Bone marrow (tissue), 2 donors: ENCODE measurements around the gene COL8A1.
A peak's percentile ranks its signal among the peaks of the same experiment; 100 is the strongest.
"Not testable (repeated sequence)": the region's sequence is repeated elsewhere in the genome, so short reads cannot be mapped to it uniquely, and the experiment has no call there.

ENCODE experiments used
- DNase-seq, 2 donors: peaks; one replicate each; lab custom pipeline; 2025; lab: John Stamatoyannopoulos, UW

Gene COL8A1

GRCh38 chr3:99710094-99710493, 71.7 kb downstream of the COL8A1 start:
- DNase-seq: no peak

DNA sequence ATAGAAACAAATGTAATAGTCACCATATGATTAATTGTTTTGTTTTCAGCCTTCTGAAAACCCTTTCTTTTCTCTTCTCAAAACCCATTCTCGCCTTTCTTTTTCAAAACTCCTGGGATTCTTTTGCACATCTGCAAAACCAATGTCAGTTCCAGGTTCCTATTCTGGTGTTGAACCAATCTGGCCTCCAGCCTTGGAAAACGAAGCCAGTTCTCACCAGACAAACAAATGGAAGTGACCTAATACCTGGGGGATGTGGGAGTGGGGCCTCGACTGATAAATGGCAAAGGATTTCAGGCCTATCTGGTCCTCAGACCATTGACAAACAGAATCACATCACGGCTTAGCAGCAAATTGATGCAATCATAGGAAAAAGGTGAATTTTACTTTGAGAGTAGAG, 73.0 kb downstream of the COL8A1 start:
- DNase-seq: no peak

DNA sequence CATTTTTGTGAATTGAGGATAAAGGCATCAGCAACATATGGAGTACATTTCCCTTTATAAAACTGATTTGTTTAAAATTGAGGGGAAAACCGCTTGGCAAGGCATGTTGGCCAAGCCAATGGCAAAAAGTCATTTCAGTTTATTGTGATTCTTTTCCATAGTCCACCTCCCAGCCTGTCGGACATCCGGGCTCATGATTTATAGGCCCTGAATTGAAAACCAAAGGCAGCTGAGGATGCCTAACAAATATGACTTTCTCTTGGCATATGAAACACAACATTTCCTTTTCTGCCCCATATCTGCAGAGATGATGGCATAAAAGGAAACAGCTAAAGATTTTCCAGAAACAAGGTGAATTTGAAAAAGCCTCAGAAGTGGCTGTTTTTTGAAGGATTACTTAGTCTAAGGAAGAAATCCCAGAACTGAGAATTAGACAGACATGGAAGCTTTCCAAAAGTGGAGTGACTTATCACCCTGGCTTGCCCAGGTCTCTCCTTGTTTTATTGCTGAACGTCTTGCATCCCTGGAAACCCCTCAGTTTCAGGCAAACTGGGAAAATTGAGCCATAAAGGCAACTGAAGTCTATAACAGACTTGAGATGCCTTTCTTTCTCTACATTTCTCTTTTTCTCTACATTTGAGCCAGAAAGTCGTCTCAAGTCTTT, 74.0 kb downstream of the COL8A1 start:
- no peak for DNase-seq

GRCh38 chr3:99713440-99713839, 75.0 kb downstream of the COL8A1 start:
- DNase-seq: no peak

DNA sequence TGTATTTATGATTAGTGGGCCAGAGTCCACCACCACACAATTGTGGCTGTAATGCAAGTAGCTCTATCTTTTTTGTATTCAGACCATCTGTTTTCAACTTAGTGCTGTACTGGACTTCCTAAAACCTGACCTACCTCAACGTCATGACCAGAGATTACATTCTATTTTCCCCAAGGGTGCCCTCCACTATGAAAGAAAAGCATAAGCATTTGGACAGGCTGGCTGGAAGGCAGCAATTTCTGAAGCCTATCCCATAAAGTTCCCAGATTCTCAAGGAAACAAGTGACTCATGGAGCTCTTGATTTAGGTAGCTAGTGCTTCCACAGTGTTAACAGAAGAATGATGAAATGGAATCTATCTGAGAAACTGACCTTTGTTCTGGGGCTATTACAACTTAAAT, 75.8 kb downstream of the COL8A1 start:
- no peak for DNase-seq

GRCh38 chr3:99714575-99714974, 76.2 kb downstream of the COL8A1 start:
- DNase-seq: no peak

DNA sequence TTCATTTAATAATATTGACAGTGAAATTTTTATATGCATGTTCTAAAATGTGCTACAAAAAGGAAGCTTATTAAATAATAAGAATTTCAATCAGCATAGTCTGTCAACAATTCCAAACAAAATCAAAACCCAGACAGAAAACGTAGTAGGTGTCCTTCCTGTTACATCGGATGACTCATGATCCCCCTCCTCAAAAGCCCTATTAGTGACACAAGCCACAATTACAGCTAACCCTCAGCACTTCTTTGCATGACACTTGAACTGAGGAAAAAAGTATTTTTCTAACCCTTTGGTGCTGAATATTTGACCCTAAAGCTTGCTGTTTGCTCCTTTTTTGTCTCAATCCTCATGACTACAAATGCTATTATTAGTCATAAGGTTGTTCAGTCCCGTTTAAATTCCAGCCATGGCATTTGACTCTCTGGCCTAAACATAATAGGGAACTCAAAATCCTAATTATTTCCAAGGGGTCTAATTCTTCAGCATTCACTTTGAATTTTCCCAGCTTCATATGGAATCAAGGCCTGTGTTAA, 78.1 kb downstream of the COL8A1 start:
- no peak for DNase-seq

DNA sequence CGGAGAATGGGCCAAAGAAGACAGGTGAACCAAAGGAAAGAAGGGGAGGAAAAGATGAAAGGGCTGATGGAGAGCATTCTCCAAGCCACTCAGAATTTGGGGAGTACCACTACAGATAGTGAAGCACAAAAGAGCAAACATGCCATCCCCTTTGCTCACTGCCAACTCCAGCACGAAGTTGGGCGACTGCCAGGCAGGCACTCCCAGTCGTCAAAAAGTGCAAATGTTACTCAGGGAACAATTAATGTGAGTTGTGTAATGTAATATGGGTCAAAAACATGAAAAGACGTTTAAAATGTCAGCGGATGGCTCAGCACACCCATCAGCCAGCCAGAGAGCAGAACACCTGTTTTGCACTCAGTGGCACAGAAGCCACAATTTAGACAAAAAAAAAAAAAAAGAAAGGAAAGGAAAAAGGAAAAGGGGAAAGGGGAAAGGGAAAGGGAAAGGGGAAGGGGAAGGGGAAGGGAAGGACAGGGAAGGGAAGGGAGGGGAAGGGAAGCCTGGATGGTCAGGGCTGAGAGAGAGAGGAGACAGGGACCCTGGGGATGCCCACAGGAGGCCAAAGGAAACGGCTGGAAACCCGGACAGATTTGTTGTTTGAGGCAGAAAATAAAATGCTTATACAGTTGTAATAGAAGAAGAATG, 82.7 kb downstream of the COL8A1 start:
- no peak for DNase-seq

GRCh38 chr3:99721633-99722007, 83.2 kb downstream of the COL8A1 start:
- no peak for DNase-seq

DNA sequence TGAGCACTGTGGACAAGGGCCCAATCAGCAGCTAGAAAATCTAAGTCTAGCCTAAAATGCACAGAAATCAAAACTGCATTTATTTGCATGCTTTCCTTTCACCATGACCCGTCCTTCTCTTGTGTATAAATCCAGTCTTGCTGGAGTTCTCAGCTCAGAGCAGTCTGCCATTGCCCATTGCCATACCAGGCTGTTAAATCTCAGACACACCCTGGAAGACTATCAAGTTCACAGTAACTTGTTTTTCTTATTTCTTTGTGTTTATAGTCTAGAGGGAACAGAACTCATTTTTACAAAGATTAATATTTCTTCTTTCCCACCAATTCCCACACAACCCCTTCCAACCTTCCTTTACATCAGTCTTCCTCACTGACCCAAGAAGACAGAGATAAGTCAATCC, 85.9 kb downstream of the COL8A1 start:
- no peak for DNase-seq

DNA sequence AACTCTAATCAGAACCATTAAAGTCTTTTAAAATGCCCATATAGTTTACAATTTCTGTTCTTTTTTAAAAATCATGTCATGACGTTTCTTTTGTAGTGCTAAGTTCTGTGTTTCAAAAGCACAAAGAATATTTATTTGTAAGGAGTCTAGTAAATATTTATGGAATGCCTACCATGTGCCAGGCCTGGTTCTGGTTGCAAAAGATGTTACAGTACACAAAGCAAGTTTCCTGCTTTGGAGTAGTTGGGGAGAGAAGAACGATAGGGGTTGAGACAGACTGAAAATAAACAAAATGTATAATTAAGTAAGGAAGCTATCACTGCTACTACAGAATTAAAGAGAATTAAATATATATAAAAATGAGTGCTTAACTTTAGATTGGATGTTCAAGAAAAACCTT, 92.5 kb downstream of the COL8A1 start:
- DNase-seq: no peak

DNA sequence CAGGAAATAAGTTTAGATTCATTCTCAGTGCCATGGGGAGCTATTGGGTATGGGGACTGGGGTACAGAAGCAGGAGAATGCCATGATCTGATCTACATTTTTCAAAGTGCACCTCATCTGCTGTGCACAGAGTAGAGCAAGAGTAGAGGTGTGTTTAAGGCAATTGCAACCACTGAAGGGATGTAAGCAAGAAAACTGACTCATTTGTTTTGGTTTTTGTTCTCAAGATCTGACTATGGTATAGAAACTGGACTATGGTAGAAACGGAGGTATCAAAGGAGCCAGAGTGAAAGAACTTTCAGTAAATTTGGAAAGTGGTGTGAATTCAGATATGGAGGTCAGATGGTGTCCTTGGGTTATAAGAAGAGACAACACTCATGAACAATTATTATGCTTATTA, 93.1 kb downstream of the COL8A1 start:
- DNase-seq: no peak

GRCh38 chr3:99740371-99740770, 102.0 kb downstream of the COL8A1 start:
- DNase-seq: not testable (repeated sequence)

DNA sequence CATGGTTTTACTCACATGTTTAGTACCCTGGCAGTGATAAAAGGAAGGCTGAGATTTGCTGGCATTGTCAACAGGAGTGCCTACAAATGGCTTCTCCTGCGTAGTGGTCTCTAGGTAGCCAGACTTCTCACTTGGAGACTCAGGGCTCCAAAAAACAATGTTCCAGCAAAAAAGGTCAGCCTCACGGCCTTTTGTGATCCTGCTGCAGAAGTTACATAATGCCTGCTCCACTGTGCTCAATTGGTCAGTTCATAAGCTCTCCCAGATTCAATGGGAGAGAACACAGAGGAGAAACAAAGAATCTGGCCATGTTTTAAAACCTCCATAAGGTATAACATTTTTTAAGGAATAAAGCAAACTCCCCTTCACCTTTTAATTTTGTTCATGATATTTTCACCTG, 103.2 kb downstream of the COL8A1 start:
- no peak for DNase-seq

- no peak for DNase-seq
Observed at GRCh38 chr3:99747915-99748314, 109.5 kb downstream of the COL8A1 start.

GRCh38 chr3:99751649-99752048, 113.3 kb downstream of the COL8A1 start:
- no peak for DNase-seq

GRCh38 chr3:99753268-99753975, 115.0 kb downstream of the COL8A1 start:
- peak in 1 of 2 donors; percentile 6 for DNase-seq

- no peak for DNase-seq
Observed at GRCh38 chr3:99755831-99756230, 117.4 kb downstream of the COL8A1 start.

DNA sequence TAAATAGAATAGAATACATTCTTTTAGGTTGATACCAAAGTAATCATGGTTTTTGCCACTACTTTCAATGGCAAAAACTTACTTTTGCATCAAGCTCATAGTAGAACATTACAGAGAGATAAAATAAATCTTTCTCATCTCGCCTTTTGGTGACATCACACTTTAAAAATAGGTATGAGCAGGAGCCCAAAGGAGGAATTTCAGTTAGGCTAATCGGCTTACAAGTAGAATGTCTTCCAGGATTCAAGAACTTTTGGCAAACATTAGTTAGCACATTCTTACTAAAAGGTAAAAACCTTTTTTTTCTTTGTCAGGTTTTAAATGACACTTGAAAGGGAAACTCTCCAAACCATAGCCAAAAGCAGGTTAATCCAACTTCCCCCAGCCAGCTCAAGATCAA, 119.6 kb downstream of the COL8A1 start:
- DNase-seq: no peak

GRCh38 chr3:99758502-99759177, 120.2 kb downstream of the COL8A1 start:
- DNase-seq: no peak

GRCh38 chr3:99760031-99760430, 121.6 kb downstream of the COL8A1 start:
- DNase-seq: no peak

GRCh38 chr3:99760629-99761028, 122.2 kb downstream of the COL8A1 start:
- DNase-seq: no peak
